ENCODE measurements around the gene G2E3.

DNA sequence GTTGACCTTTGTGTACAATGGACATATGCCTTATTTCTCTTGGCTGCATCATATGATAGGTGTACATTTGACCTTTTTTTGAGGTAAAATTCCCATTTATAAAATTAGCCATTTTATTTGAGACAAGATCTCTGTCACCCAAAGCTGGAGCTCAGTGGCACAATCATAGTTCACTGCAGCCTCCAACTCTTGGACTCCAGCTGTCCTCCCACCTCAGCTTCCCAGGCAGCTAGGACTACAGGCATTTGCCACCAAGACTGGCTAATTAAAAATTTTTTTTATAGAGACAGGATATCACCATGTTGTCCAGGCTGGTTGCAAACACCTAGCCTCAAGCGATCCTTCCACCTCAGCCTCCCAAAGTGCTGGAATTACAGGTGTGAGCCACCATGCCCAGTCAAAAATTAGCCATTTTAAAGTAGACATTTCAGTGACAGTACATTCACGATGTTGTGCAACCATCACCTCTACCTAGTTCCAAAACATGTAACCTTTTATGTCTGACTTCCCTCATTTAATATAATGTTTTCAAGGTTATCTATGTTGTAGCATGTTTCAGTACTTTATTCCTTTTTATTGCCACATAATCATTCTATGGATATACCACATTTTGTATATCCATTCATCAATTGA is 5.4 kb downstream of the G2E3 start:
- TF ChIP-seq CTCF (IDR thresholded peaks at IDR 0.05) (no peak), EP300 (IDR thresholded peaks at IDR 0.05) (no peak)
